HG02840 (cell line): ENCODE measurements around the gene TINAG.
A peak's percentile ranks its signal among the peaks of the same experiment; 100 is the strongest.
"Not testable (repeated sequence)": the region's sequence is repeated elsewhere in the genome, so short reads cannot be mapped to it uniquely, and the experiment has no call there.

Experiments
- ATAC-seq: cut with Tn5 transposase; IDR thresholded peaks from one replicate; pipeline ENCODE4 v1.9.1; 2021; ENCODE audit warnings: mild to moderate bottlenecking, moderate library complexity, moderate number of reproducible peaks; ENCODE audit not compliant: unreplicated experiment, low FRiP score

TINAG gene

GRCh38 chr6:54307439-54307910 is 766 bp upstream of the TINAG start:
- peak; percentile 52 for ATAC-seq

- ATAC-seq, result no peak
Observed at GRCh38 chr6:54308986-54309315, 710 bp downstream of the TINAG start.

GRCh38 chr6:54310377-54311152 is 2.3 kb downstream of the TINAG start:
- no peak for ATAC-seq

GRCh38 chr6:54315656-54316055 is 7.4 kb downstream of the TINAG start:
- no peak for ATAC-seq

GRCh38 chr6:54320871-54321270 is 12.6 kb downstream of the TINAG start:
- ATAC-seq, result no peak

- no peak for ATAC-seq
Observed at GRCh38 chr6:54327631-54328030, 19.4 kb downstream of the TINAG start.

GRCh38 chr6:54331571-54331970 is 23.3 kb downstream of the TINAG start:
- not testable (repeated sequence) for ATAC-seq

GRCh38 chr6:54335871-54336270 is 27.6 kb downstream of the TINAG start:
- no peak for ATAC-seq

GRCh38 chr6:54353975-54354374 is 45.7 kb downstream of the TINAG start:
- no peak for ATAC-seq

- no peak for ATAC-seq
Observed at GRCh38 chr6:54354608-54355007, 46.4 kb downstream of the TINAG start.

GRCh38 chr6:54357141-54357540 is 48.9 kb downstream of the TINAG start:
- no peak for ATAC-seq

GRCh38 chr6:54361188-54361587 is 52.9 kb downstream of the TINAG start:
- ATAC-seq, result no peak

- ATAC-seq, result no peak
Observed at GRCh38 chr6:54361734-54362133, 53.5 kb downstream of the TINAG start.

GRCh38 chr6:54366667-54367327 is 58.6 kb downstream of the TINAG start:
- ATAC-seq, result no peak

- no peak for ATAC-seq
Observed at GRCh38 chr6:54377776-54378175, 69.5 kb downstream of the TINAG start.

- no peak for ATAC-seq
Observed at GRCh38 chr6:54386295-54386694, 78.1 kb downstream of the TINAG start.

- no peak for ATAC-seq
Observed at GRCh38 chr6:54390362-54390761, 82.1 kb downstream of the TINAG start.

- no peak for ATAC-seq
Observed at GRCh38 chr6:54391577-54391976, 83.3 kb downstream of the TINAG start.

GRCh38 chr6:54403096-54403495 is 94.9 kb downstream of the TINAG start:
- ATAC-seq, result no peak

GRCh38 chr6:54404791-54405190 is 96.5 kb downstream of the TINAG start:
- ATAC-seq, result no peak

- no peak for ATAC-seq
Observed at GRCh38 chr6:54411767-54412166, 103.5 kb downstream of the TINAG start.

- ATAC-seq, result no peak
Observed at GRCh38 chr6:54415517-54415916, 107.3 kb downstream of the TINAG start.
